Aorta (tissue), 5 donors: ENCODE results near the gene ZNF343. TPM values are rescaled to one million over a fixed set of nuclear protein-coding genes. Genes with fewer than 3 reads are reported as not detected.

Source experiments
- ATAC-seq: fragments of 200-7000 bp; cut with Tn5 transposase; one replicate; pipeline ENCODE4 v1.9.1; 2022; ENCODE audit warnings: moderate library complexity; ENCODE audit not compliant: low FRiP score
- DNase-seq, 2 donors: peaks; one replicate each; pipeline ENCODE4 v3.0.0-alpha.2; 2020
- H3K27ac ChIP-seq, 2 donors: one replicate each; pipeline ENCODE4 v1.5.1; 2013; ENCODE audit warnings: low read length in 2 of 2, mild to moderate bottlenecking in 2 of 2, moderate library complexity in 2 of 2, control low read depth in 1 of 2, inconsistent platforms in 1 of 2, low read depth in 1 of 2
- H3K27me3 ChIP-seq, 2 donors: one replicate each; pipeline ENCODE4 v1.6.1; 2013; ENCODE audit warnings: control low read depth in 1 of 2, low read length in 1 of 2, mild to moderate bottlenecking in 1 of 2, moderate library complexity in 1 of 2; ENCODE audit not compliant: insufficient read depth in 2 of 2, control insufficient read depth in 1 of 2
- H3K36me3 ChIP-seq, 2 donors: one replicate each; pipeline ENCODE4 v1.6.1; 2013; ENCODE audit warnings: control low read depth in 1 of 2, low read length in 1 of 2, mild to moderate bottlenecking in 1 of 2; ENCODE audit not compliant: insufficient read depth in 2 of 2, control insufficient read depth in 1 of 2
- H3K4me1 ChIP-seq, 2 donors: one replicate each; pipeline ENCODE4 v1.6.1; 2013; ENCODE audit warnings: low read length in 2 of 2, control low read depth in 1 of 2, mild to moderate bottlenecking in 1 of 2, moderate library complexity in 1 of 2; ENCODE audit not compliant: insufficient read depth in 2 of 2, control insufficient read depth in 1 of 2
- H3K4me3 ChIP-seq, 2 donors: one replicate each; pipeline ENCODE4 v1.5.1; 2013; ENCODE audit warnings: low read length in 2 of 2, control low read depth in 1 of 2, mild to moderate bottlenecking in 1 of 2
- H3K9me3 ChIP-seq: one replicate; pipeline ENCODE4 v1.6.1; 2013; ENCODE audit warnings: mild to moderate bottlenecking, low read length; ENCODE audit not compliant: control insufficient read depth
- WGBS, 2 donors: extraction: QIAGEN DNeasy Blood & Tissue Kit; methylation state at CpG; one replicate each; pipeline ENCODE4 v1.1.7; 2013; 5-methylcytosine and 5-hydroxymethylcytosine counted together
- intact Hi-C, 2 donors: fragments of 100-400 bp; cut with DNase I; formaldehyde crosslinking; loops; one replicate each; pipeline versions ENCODE4 v1.14.2 to v1.15.0; 2022
- long read RNA-seq, 2 donors: library from polyadenylated mRNA; unstranded; transcript quantifications; one replicate each; pipeline ENCODE4 v2.0.0, GENCODE V29; 2020 to 2021
- polyA plus RNA-seq, 2 donors: library from polyadenylated mRNA; stranded (reverse); fragments of 200-250 nt; gene quantifications; one replicate each; pipeline ENCODE4 v1.2.3, GENCODE V29; 2013
- total RNA-seq, 2 donors: library from RNA; stranded (reverse); fragmentation: NEBNext Ultra II Directional; extraction: Animal tissue kit (Norgen Biotek cat#: 25700); gene quantifications; one replicate each; pipeline ENCODE4 v1.2.1, GENCODE V29; 2021
- donor health status: healthy with polysubstance abuse.
- donor health status: Bipolar disorder and iron deficiency.
- donor health status: DM: no; HTN: no; CAD: no.
- donor health status: DM: no; HTN: no; CAD: no.
- donor health status: DM: yes; HTN: yes; CAD: no.

The ZNF343 gene
- total RNA-seq (10 to 100 TPM; 13.9 to 15.0 TPM), polyA plus RNA-seq (1 to 10 TPM; 5.3 to 9.7 TPM)
- long read RNA-seq, donor 1, transcript ZNF343-201 (6 exons, 3,632 nt): major isoform, 5 of 15 reads
- long read RNA-seq, donor 1, partial matches to known transcripts: 2 of 15 reads
- long read RNA-seq, donor 1, other reads (novel, unspliced or antisense): 8 of 15 reads
- long read RNA-seq, donor 2, transcript ZNF343-201 (6 exons, 3,632 nt): major isoform, 5 of 13 reads
- long read RNA-seq, donor 2, partial matches to known transcripts: 0 of 13 reads
- long read RNA-seq, donor 2, other reads (novel, unspliced or antisense): 8 of 13 reads

GRCh38 chr20:2508631-2509467, at the start of gene ZNF343:
TSS of gene ZNF343 (minus strand) at chr20:2508915. CDS start at chr20:2493895, 15,020 bp downstream.
- Histone ChIP-seq H3K9me3 (no peaks in the 10 kb centered on the region), H3K4me3 (peak within 1 kb of the TSS; percentile 79 to 88), H3K27me3 (no peaks in the 10 kb centered on the region), H3K36me3 (no peaks in the 10 kb centered on the region), H3K27ac (peak within 1 kb of the TSS in 1 of 2 donors; percentile 84), H3K4me1 (peaks cover 0 to 4% of the 10 kb centered on the region in 2 donors)
- WGBS, 2 donors: 0 to 1% methylated on average over 53 of the region's 53 CpGs
- peak; percentile 98 for ATAC-seq
- peak; percentile 87 to 91 for DNase-seq
- intact Hi-C loops: loop anchor here (5.0 kb wide), 1 partner anchor 37 kb away; the partner anchor contains the start of gene SNRPB (in 2 of the 2)

GRCh38 chr20:2557873-2558580, 49.3 kb upstream of the ZNF343 start:
- H3K9me3 ChIP-seq: no peaks in the 10 kb centered on the region
- H3K4me1 ChIP-seq: no peaks in the 10 kb centered on the region
- no peak overlapping the region for H3K27ac ChIP-seq
- no peaks in the 10 kb centered on the region for H3K27me3 ChIP-seq
- DNase-seq: no peak
- intact Hi-C loops: no loop called here
- no peaks in the 10 kb centered on the region for H3K36me3 ChIP-seq
- H3K4me3 ChIP-seq: no peak overlapping the region
- WGBS, 2 donors: 27 to 30% methylated on average over 22 of the region's 22 CpGs
- ATAC-seq: no peak

GRCh38 chr20:2545594-2545993, 36.9 kb upstream of the ZNF343 start:
- 85 to 93% methylated on average over 2 of the region's 2 CpGs for WGBS, 2 donors
- H3K27me3 ChIP-seq: no peaks in the 10 kb centered on the region
- ATAC-seq (no peak), DNase-seq (no peak)
- no peaks in the 10 kb centered on the region for H3K4me1 ChIP-seq
- intact Hi-C loops: no loop called here
- no peaks in the 10 kb centered on the region for H3K9me3 ChIP-seq
- H3K27ac ChIP-seq: no peak overlapping the region
- no peaks in the 10 kb centered on the region for H3K36me3 ChIP-seq
- H3K4me3 ChIP-seq: no peak overlapping the region

- H3K36me3 ChIP-seq: no peaks in the 10 kb centered on the region
- no peaks in the 10 kb centered on the region for H3K4me1 ChIP-seq
- intact Hi-C loops: no loop called here
- 77 to 80% methylated on average over 1 of the region's 1 CpG for WGBS, 2 donors
- DNase-seq: no peak
- no peaks in the 10 kb centered on the region for H3K27me3 ChIP-seq
- H3K27ac ChIP-seq: no peak overlapping the region
- no peak for ATAC-seq
- no peaks in the 10 kb centered on the region for H3K9me3 ChIP-seq
- no peak overlapping the region for H3K4me3 ChIP-seq
Observed at GRCh38 chr20:2544211-2544610, 35.5 kb upstream of the ZNF343 start.

- Histone ChIP-seq H3K27me3 (no peaks in the 10 kb centered on the region), H3K27ac (no peak overlapping the region), H3K4me1 (no peaks in the 10 kb centered on the region), H3K9me3 (no peaks in the 10 kb centered on the region), H3K4me3 (no peak overlapping the region), H3K36me3 (no peaks in the 10 kb centered on the region)
- no peak for ATAC-seq
- intact Hi-C loops: no loop called here
- DNase-seq: no peak
- 57 to 78% methylated on average over 4 of the region's 4 CpGs for WGBS, 2 donors
Observed at GRCh38 chr20:2542361-2542760, 33.6 kb upstream of the ZNF343 start.

- no peak overlapping the region for H3K4me3 ChIP-seq
- H3K27me3 ChIP-seq: no peaks in the 10 kb centered on the region
- WGBS, 2 donors: 83 to 91% methylated on average over 2 of the region's 2 CpGs
- no peaks in the 10 kb centered on the region for H3K36me3 ChIP-seq
- no peak overlapping the region for H3K27ac ChIP-seq
- H3K9me3 ChIP-seq: no peaks in the 10 kb centered on the region
- no peaks in the 10 kb centered on the region for H3K4me1 ChIP-seq
- intact Hi-C loops: no loop called here
- DNase-seq: no peak
- no peak for ATAC-seq
Observed at GRCh38 chr20:2541940-2542339, 33.2 kb upstream of the ZNF343 start.

- Histone ChIP-seq H3K36me3 (no peaks in the 10 kb centered on the region), H3K27me3 (no peaks in the 10 kb centered on the region), H3K4me3 (no peak overlapping the region), H3K27ac (no peak overlapping the region), H3K4me1 (no peaks in the 10 kb centered on the region), H3K9me3 (no peaks in the 10 kb centered on the region)
- intact Hi-C loops: no loop called here
- ATAC-seq (no peak), DNase-seq (no peak)
- 33 to 36% methylated on average over 8 of the region's 8 CpGs for WGBS, 2 donors
Observed at GRCh38 chr20:2538931-2539720, 30.4 kb upstream of the ZNF343 start.

- Histone ChIP-seq H3K27ac (no peak overlapping the region), H3K4me3 (no peak overlapping the region), H3K36me3 (no peaks in the 10 kb centered on the region), H3K4me1 (no peaks in the 10 kb centered on the region), H3K27me3 (no peaks in the 10 kb centered on the region), H3K9me3 (no peaks in the 10 kb centered on the region)
- DNase-seq: no peak
- ATAC-seq: no peak
- 74 to 80% methylated on average over 12 of the region's 12 CpGs for WGBS, 2 donors
- intact Hi-C loops: no loop called here
Observed at GRCh38 chr20:2538356-2538755, 29.6 kb upstream of the ZNF343 start.
